Activated T-cell treated with anti-CD3 and anti-CD28 coated beads for 48 hours (primary cell): ENCODE data around the gene GPR176.
A peak's percentile ranks its signal among the peaks of the same experiment; 100 is the strongest.

ENCODE experiments used
- DNase-seq: peaks from one replicate; pipeline ENCODE4 v3.0.0-alpha.2; 2020; ENCODE audit warnings: low read depth

GPR176 gene

DNA sequence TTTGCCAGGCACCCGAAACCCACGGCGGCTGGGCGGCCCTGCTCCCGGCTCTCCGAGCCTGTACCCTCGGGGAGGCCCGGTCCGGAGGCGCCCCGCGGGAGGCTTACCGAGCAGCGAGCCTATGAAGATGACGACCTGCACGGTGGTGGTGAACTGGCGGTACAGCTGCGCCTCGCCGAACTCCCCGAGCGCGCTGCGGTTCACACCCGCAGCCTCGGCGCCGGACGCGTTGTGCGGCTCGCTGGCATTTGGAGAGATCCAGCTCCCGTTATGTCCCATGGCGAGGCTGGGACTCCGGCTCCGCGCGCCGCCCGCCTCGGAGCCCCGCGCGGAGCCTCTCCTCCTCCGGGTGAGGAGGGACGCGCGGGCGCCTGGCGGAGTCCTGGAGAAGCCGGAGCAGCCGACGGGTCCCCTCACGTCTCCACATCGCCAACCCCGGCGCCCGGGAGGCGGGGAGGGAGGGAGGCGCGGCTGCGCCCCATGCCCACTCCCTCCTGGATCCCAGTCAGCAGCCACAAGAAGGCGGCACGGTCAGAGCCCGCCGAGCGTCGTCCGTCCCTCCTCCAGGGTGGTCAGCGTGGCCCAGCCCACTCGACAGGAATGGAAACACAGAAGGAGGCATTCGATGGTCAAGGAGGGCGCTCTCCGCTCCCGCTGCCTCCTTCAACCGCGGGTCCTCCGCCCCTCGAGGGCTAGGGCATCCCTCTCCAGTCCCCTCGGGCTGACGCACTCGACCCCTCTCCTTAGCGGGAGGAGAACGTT is at the start of gene GPR176:
Gene GPR176 (minus strand): TSS at position 519 of the 762 bp plus-strand sequence. CDS start 240 bp downstream, at position 279.
- DNase-seq, result peak; percentile 15

DNA sequence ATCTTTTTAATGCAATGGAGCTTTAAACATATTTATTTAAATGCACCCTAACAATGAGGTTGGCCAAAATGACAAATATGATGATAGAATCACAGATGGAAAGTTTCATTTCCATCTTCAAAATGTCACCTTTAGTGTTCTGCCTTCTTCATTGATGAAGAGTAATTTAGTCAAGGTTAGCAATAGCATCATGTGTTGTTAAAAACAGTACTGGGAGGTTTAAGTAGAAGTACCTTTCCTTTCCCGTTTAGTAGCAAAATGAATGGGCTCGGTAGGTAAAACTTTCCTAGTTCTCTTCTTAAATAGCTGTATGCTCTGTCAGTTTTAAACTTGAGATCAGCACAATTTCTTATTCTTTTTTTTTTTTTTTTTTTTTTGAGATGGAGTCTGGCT is 48.9 kb upstream of the GPR176 start:
- DNase-seq, result no peak

- no peak for DNase-seq
Observed at GRCh38 chr15:39968273-39969001, 48.4 kb upstream of the GPR176 start.

GRCh38 chr15:39966521-39966920 is 46.5 kb upstream of the GPR176 start:
- no peak for DNase-seq

- no peak for DNase-seq
Observed at GRCh38 chr15:39963786-39964185, 43.7 kb upstream of the GPR176 start.

DNA sequence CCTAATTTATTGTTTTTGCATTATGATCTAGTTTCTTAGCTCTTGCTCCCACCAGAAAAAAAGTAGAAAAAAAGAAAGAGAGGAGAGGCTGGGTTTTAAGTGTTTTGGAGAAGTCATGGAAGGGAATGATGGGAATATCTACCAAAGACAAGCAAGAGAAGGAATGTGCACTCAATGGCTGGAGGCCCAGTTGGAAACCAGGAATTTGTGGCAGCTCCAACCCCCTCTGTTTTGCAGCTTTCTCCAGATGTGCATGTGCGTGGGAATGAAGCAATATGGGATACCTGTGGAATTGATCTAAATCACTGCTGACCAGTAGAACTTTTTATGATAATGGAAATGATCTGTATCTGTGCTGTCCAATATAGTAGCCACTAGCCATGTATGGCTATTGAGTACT is 41.0 kb upstream of the GPR176 start:
- DNase-seq, result no peak

DNA sequence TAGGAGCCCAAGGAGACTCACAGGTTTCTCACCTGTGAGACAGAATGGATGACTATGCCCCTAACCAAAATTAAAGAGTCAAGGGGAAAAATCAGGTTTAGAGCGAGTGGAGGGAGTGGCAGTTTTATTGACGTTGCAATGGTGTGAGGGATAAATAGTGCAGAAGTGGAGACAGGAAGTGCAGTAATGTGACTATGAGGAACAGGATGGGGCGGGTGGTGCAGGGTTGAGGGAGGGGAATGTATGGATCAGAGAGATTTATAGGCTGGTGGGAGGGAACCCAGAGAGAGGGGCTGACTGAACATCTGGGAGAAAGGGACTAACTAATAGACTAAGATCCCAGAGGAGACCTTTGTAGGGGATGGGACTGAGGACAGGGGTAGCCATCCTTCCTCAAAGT is 40.3 kb upstream of the GPR176 start:
- no peak for DNase-seq

DNA sequence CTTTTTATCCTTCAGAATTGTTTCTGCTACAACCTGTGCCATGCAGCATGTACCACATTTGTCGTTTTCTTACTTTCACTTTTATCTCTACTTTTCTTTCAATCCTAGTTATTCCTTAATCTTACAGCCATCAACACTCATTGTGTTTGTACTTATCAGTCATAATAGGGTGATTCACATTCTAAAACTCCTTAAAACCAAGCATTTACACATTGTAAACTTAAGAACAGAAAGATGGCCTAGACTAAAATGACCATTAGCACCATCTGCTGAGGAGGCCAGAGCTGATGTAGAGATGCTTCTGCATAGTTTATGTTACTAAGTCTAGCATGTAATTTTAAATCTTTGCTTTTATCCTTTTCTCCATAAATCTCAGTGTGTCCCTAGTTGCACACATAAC is 39.3 kb upstream of the GPR176 start:
- DNase-seq, result no peak

DNA sequence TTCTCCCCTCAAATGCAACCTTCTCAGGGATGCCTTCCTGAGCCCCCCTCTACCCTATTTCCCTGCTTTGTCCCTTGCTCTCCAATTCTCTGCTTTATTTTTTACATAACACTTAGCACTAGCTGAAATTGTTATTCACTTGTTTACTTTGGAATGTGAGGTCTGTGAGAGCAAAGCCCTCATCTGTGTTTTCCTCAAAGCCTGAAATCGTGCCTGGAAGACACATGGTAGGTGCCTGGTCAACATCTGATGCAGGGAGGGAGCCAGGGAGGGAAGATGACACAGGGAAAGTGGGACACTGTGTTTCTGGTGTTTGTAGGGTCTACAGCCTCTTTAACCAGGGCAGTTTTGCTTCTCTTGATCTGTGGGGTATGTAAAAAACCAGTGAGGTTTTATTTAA is 37.4 kb upstream of the GPR176 start:
- DNase-seq, result no peak

DNA sequence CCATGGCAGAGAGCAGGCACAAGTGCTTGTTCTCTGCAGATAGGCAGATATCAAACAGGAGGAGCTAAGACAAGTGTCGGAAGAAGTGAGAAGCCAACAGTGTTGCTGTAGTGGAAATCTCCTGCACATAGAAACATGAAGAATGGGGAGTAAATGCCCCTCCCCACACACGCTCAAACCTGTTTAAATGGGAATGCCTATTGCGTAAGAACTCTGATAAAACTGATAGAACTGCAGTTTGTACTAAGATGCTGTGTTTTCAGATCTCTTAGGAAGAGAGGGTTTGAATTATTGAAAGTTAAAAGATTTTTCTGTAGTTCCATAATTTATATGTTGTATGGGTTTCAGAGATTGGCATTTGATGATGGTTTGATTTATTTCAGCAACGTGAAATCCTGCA is 33.5 kb upstream of the GPR176 start:
- DNase-seq, result no peak

- DNase-seq, result no peak
Observed at GRCh38 chr15:39951561-39951960, 31.5 kb upstream of the GPR176 start.

DNA sequence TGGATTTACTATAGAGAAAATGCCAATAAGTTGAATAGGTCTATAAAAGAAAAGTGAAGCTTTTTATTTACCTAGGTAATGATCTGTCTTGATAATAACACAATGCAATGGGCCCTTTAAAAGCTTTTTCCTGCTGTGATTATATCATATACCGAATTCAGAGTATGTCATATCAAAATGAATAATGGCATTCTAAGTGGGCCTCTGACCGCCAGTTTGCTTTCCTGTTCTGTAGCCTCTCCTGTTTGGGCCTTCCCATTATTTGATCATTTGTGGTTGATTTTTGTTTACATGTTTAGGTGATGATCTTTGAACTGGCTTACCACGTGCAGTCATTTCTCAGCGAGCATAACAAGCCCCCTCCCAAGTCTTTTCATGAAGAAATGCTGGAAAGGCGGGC is 28.8 kb upstream of the GPR176 start:
- no peak for DNase-seq

DNA sequence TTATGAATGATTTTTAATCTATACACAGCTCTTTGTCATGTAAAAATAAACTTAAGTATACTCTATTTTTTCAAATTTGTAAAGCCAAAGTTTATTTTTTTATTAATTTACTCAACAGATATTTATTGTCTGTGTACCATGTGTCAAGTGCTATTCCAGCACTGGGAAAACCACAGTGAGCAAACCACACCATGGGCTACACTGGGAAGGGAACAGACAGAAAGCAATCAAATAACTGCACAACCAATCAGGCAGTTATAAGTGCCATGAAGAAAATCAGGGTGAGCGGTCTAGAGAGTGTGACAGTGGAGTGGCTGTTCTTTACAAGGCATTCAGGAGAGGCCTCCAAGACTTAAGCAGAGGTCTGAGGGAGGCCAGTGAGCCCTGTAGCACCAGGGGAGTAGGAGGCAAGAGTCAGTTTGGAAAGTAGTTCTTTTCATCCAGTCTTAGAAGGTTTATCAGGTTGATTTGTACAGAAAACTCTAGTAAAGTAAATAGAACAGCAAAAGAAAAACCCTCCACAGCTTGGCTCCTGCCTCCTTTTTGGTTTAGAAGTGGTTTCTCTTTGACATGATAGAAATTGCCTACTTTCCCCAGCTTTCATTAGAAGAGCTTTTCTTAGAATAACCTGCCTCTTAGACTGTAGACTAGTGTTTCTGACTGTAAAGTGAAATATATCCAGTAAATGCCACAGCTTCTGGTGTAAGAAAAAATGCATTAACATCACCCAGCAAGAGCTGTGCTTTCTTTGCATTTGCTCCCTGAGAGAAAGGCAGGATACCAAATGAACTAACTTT is 27.5 kb upstream of the GPR176 start:
- DNase-seq, result no peak

- no peak for DNase-seq
Observed at GRCh38 chr15:39946862-39947261, 26.8 kb upstream of the GPR176 start.

GRCh38 chr15:39944726-39945125 is 24.7 kb upstream of the GPR176 start:
- DNase-seq, result no peak

GRCh38 chr15:39942753-39943150 is 22.7 kb upstream of the GPR176 start:
- DNase-seq, result no peak

- no peak for DNase-seq
Observed at GRCh38 chr15:39942101-39942752, 22.2 kb upstream of the GPR176 start.

DNA sequence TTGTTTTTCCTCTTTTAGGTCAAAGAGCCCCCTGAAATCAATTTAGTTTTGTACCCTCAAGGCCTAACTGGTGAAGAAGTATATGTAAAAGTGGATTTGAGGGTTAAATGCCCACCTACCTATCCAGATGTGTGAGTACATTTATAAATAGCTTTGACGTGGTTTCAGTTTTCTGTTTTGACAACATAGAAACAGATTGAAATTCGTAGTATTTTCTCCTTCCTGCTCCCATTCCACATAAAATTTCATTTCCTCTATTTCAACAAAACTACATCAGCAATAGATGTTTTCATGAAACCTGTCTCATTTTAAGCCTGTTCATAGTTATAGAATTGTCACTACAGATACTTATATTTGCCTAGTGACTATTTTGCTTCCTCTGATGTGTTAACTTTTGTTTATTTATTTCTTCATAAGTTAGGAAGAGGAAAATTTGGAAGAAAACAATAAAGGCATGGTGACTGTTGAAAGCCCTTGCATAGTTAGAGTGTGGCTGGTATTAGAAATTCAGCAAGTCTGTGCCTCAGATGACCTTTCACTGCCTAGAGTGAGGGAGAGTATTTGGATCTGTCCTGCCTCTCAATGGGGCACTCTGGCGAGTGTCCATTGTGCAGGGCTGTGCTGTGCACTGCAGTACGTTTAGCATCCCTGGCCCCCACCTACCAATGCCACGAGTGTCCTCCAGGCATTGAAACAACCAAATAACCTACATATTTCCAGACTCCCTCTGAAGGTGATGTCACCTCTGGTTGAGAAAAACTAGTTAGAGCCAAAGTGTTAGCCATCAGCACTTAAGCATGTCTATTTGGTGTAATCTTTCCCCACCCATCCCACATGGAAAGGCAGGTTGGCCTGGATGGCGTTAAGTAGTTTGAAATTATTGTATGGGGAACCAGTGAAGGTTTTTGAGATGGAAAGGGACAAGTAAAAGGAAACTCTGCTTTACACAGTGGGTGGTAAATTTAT is 19.7 kb upstream of the GPR176 start:
- no peak for DNase-seq

GRCh38 chr15:39937696-39938095 is 17.6 kb upstream of the GPR176 start:
- DNase-seq, result no peak

DNA sequence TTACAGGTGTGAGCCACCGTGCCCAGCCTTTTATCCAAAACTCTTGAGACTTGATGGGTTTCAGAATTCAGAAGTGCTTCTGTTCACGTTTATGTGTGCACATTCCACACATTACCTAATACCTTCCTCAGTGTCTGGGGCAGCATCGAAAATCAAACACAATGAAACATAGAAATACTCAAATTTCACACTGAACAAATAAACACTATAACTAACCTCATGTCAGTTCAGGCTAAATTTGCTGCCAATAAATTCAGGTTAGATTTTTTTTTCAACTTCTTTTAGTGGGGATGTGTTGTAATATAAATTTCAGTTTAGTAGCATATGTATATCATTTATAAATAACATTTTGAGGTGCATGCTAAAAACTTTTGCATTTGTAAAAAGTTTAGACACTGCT is 16.6 kb upstream of the GPR176 start:
- no peak for DNase-seq

DNA sequence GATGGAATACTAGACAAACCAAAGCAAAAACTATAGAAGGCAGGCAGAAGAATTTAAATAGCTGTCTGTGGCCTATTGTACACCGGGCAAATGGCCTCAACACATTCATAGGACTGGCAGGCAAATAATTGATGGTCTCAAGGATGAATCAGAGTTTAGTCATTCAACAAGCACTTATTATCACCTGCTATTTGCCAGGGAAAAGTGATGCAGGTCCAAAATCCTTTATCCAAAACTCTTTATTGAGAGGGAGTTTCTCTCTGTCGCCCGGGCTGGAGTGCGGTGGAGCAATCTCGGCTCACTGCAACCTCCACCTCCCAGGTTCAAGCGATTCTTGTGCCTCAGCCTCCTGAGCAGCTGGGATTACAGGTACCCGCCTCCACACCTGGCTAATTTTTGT is 16.1 kb upstream of the GPR176 start:
- DNase-seq, result no peak
